ENCODE results near the gene ABCA2. TPM values are rescaled to one million over a fixed set of nuclear protein-coding genes. Genes with fewer than 3 reads are reported as not detected.

Gene ABCA2
- polyA plus RNA-seq (2012; ENCODE audit: insufficient read length, low read depth) = 80.4 TPM

- TF ChIP-seq SIN3A (IDR thresholded peaks at IDR 0.05; ENCODE audit: borderline replicate concordance, insufficient read depth, low read length) = no peak
- TF ChIP-seq FOXP2 (optimal IDR thresholded peaks at IDR 0.05; ENCODE audit: borderline replicate concordance, extremely low read depth, extremely low read length, insufficient read depth) = no peak
- TF ChIP-seq REST (IDR thresholded peaks at IDR 0.05; ENCODE audit: insufficient read depth in 1 of 2, low read depth in 2 of 2, low read length in 2 of 2) = no peak
- TF ChIP-seq POLR2AphosphoS5 (IDR thresholded peaks at IDR 0.05; ENCODE audit: low read depth, low read length) = no peak
- no peak for TF ChIP-seq TAF1 (IDR thresholded peaks at IDR 0.05; ENCODE audit: borderline replicate concordance, insufficient read depth, low read length)
Observed at GRCh38 chr9:137027369-137028262, at the start of gene ABCA2. ABCA2 (minus strand) TSS chr9:137028237; CDS start chr9:137028140, 97 bp downstream.

- TF ChIP-seq FOXP2 (optimal IDR thresholded peaks at IDR 0.05; ENCODE audit: borderline replicate concordance, extremely low read depth, extremely low read length, insufficient read depth) (no peak), SIN3A (IDR thresholded peaks at IDR 0.05; ENCODE audit: borderline replicate concordance, insufficient read depth, low read length) (no peak), POLR2AphosphoS5 (IDR thresholded peaks at IDR 0.05; ENCODE audit: low read depth, low read length) (peak; percentile 33; the same call in 1 of the 2 replicates), REST (IDR thresholded peaks at IDR 0.05; ENCODE audit: insufficient read depth in 1 of 2, low read depth in 2 of 2, low read length in 2 of 2) (0 out of 4 replicates have a peak, but pooled peaks of 1 of the 2 experiments have one; percentile 39), TAF1 (IDR thresholded peaks at IDR 0.05; ENCODE audit: borderline replicate concordance, insufficient read depth, low read length) (no peak)
Observed at GRCh38 chr9:137077010-137077747, 49.1 kb upstream of the ABCA2 start, which contains the start of gene UAP1L1. UAP1L1 (plus strand) TSS chr9:137077517; CDS start chr9:137077533, 16 bp downstream.

- TF ChIP-seq SIN3A (IDR thresholded peaks at IDR 0.05; ENCODE audit: borderline replicate concordance, insufficient read depth, low read length) = no peak
- no peak for TF ChIP-seq POLR2AphosphoS5 (IDR thresholded peaks at IDR 0.05; ENCODE audit: low read depth, low read length)
- TF ChIP-seq REST (IDR thresholded peaks at IDR 0.05; ENCODE audit: insufficient read depth in 1 of 2, low read depth in 2 of 2, low read length in 2 of 2) = no peak
- no peak for TF ChIP-seq TAF1 (IDR thresholded peaks at IDR 0.05; ENCODE audit: borderline replicate concordance, insufficient read depth, low read length)
- TF ChIP-seq FOXP2 (optimal IDR thresholded peaks at IDR 0.05; ENCODE audit: borderline replicate concordance, extremely low read depth, extremely low read length, insufficient read depth) = no peak
Observed at GRCh38 chr9:137076636-137077009, 48.6 kb upstream of the ABCA2 start.

GRCh38 chr9:137075275-137075775 is 47.3 kb upstream of the ABCA2 start:
- no peak for TF ChIP-seq FOXP2 (optimal IDR thresholded peaks at IDR 0.05; ENCODE audit: borderline replicate concordance, extremely low read depth, extremely low read length, insufficient read depth)
- no peak for TF ChIP-seq POLR2AphosphoS5 (IDR thresholded peaks at IDR 0.05; ENCODE audit: low read depth, low read length)
- no peak for TF ChIP-seq REST (IDR thresholded peaks at IDR 0.05; ENCODE audit: insufficient read depth in 1 of 2, low read depth in 2 of 2, low read length in 2 of 2)
- no peak for TF ChIP-seq TAF1 (IDR thresholded peaks at IDR 0.05; ENCODE audit: borderline replicate concordance, insufficient read depth, low read length)
- no peak for TF ChIP-seq SIN3A (IDR thresholded peaks at IDR 0.05; ENCODE audit: borderline replicate concordance, insufficient read depth, low read length)

Measured in PFSK-1 (cell line).